Ovary (tissue), 9 donors: ENCODE measurements around the gene NUP42. TPM values are rescaled to one million over a fixed set of nuclear protein-coding genes. Genes with fewer than 3 reads are reported as not detected.
A peak's percentile ranks its signal among the peaks of the same experiment; 100 is the strongest.
"Not testable (repeated sequence)": the region's sequence is repeated elsewhere in the genome, so short reads cannot be mapped to it uniquely, and the experiment has no call there.

ENCODE experiments used
- DNase-seq, 5 donors: peaks; one replicate each; pipeline ENCODE4 v3.0.0-alpha.2; 2019 to 2020
- H3K27ac ChIP-seq, 2 donors: fragments of 200-600 bp; one replicate each; pipeline versions ENCODE4 v1.5.1 to v1.8.0; 2019 to 2022
- H3K27me3 ChIP-seq: fragments of 200-600 bp; one replicate; pipeline ENCODE4 v1.8.0; 2022
- H3K36me3 ChIP-seq: fragments of 200-600 bp; sonication (generic); one replicate; pipeline ENCODE4 v1.5.1; 2019
- H3K4me1 ChIP-seq: one replicate; pipeline ENCODE4 v1.8.1; 2013; ENCODE audit warnings: mild to moderate bottlenecking, moderate library complexity; ENCODE audit not compliant: insufficient read depth
- H3K4me3 ChIP-seq: fragments of 200-600 bp; sonication (generic); one replicate; pipeline ENCODE4 v1.5.1; 2017
- H3K9me3 ChIP-seq, 2 donors: fragments of 200-600 bp in 1 of 2; sonication (generic) in 1 of 2; one replicate each; pipeline versions ENCODE4 v1.5.1 to v1.8.1; 2013 to 2019; ENCODE audit warnings: mild to moderate bottlenecking in 1 of 2, moderate library complexity in 1 of 2
- CTCF ChIP-seq, 3 donors: fragments of 450-650 bp in 2 of 3; fragments of 200-600 bp in 1 of 3; IDR thresholded peaks; one replicate each; pipeline versions ENCODE4 v1.5.1 to v1.8.0; 2016 to 2022; ENCODE audit warnings: antibody characterized with exemption in 3 of 3, mild to moderate bottlenecking in 1 of 3
- EP300 ChIP-seq: sonication (generic); formaldehyde crosslinking; IDR thresholded peaks from one replicate; pipeline ENCODE4 v1.6.1; 2017; ENCODE audit warnings: antibody characterized with exemption
- POLR2A ChIP-seq: fragments of 450-650 bp; IDR thresholded peaks from one replicate; pipeline ENCODE4 v1.6.1; 2017; ENCODE audit warnings: antibody characterized with exemption, mild to moderate bottlenecking, moderate library complexity
- WGBS, 3 donors: extraction: QIAGEN DNeasy Blood & Tissue Kit in 1 of 3; methylation state at CpG; one replicate each; pipeline versions ENCODE4 v1.1.5 to v1.1.7; 2013 to 2017; 5-methylcytosine and 5-hydroxymethylcytosine counted together
- intact Hi-C, 4 donors: fragments of 100-400 bp; cut with DNase I; formaldehyde crosslinking; loops; one replicate each; pipeline versions ENCODE4 v1.11.0 to v1.15.1; 2022 to 2023
- polyA plus RNA-seq, 2 donors: library from polyadenylated mRNA; stranded (reverse); fragments of 200-250 nt in 1 of 2; fragments of 350-450 nt in 1 of 2; fragmentation: Illumina TruSeq in 1 of 2; extraction: RNeasy Lipid Tissue Mini Kit (QIAGEN cat#74804) in 1 of 2; gene quantifications; one replicate each; pipeline ENCODE4 v1.2.3, GENCODE V29; 2013 to 2014
- total RNA-seq, 7 donors: library from RNA; depleted of rRNA in 2 of 7; stranded (reverse); fragments of >200 nt in 2 of 7; fragmentation: NEBNext Ultra II Directional in 3 of 7; extraction: Animal tissue kit (Norgen Biotek cat#: 25700) in 3 of 7; gene quantifications; one replicate each; pipeline versions ENCODE4 v1.1.0 to v1.2.4, GENCODE V29; 2016 to 2023
- donor health status: DM: no; HTN: no; CAD: no; lungs with moderate emphysema.
- donor health status: DM: no; HTN: no; CAD: no.
- donor health status: Bipolar disorder and iron deficiency.
- donor health status: DM: yes; HTN: yes; CAD: no.
- donor health status: DM: no; HTN: no; CAD: no.
- donor health status: DM: yes; HTN: yes; CAD: no.

Gene NUP42
- total and polyA plus RNA-seq, 9 donors: 17.6 to 30.8 (median 23.1) TPM

- no peak for DNase-seq
- Histone ChIP-seq H3K9me3 (no peaks in the 10 kb centered on the region), H3K4me3 (no peak overlapping the region), H3K4me1 (peaks cover 10% of the 10 kb centered on the region), H3K27ac (no peak overlapping the region), H3K36me3 (no peaks in the 10 kb centered on the region), H3K27me3 (no peaks in the 10 kb centered on the region)
- intact Hi-C loops: loop anchor here in 1 of 4 donors (5.0 to 10.0 kb wide), 2 partner anchors 61 to 77 kb away; partner anchors contain the start of genes GPNMB and KLHL7
- 77 to 79% (median 79%) methylated on average over 1 of the region's 1 CpG for WGBS, 3 donors
- TF ChIP-seq EP300: no peak
- no peak for TF ChIP-seq CTCF (IDR thresholded peaks at IDR 0.05)
- no peak for TF ChIP-seq POLR2A
Observed at GRCh38 chr7:23184291-23184690, 2.4 kb downstream of the NUP42 start.

- Histone ChIP-seq H3K27me3 (no peaks in the 10 kb centered on the region), H3K4me1 (peaks cover 10% of the 10 kb centered on the region), H3K9me3 (no peaks in the 10 kb centered on the region), H3K4me3 (no peak overlapping the region), H3K36me3 (no peaks in the 10 kb centered on the region), H3K27ac (no peak overlapping the region)
- WGBS, 3 donors: 74 to 77% (median 77%) methylated on average over 4 of the region's 4 CpGs
- TF ChIP-seq CTCF (IDR thresholded peaks at IDR 0.05) (no peak), POLR2A (no peak), EP300 (no peak)
- intact Hi-C loops: loop anchor here in 1 of 4 donors (5.0 to 10.0 kb wide), 2 partner anchors 60 to 78 kb away; partner anchors contain the start of genes GPNMB and KLHL7
- peak in 1 of 5 donors; percentile 28 for DNase-seq
Observed at GRCh38 chr7:23184709-23185359, 3.0 kb downstream of the NUP42 start.

- WGBS, 3 donors: 73 to 82% (median 75%) methylated on average over 1 of the region's 1 CpG
- H3K36me3 ChIP-seq: no peaks in the 10 kb centered on the region
- no peaks in the 10 kb centered on the region for H3K27me3 ChIP-seq
- TF ChIP-seq POLR2A (no peak), EP300 (no peak), CTCF (IDR thresholded peaks at IDR 0.05) (no peak)
- no peak overlapping the region for H3K4me3 ChIP-seq
- H3K9me3 ChIP-seq: no peaks in the 10 kb centered on the region
- no peak overlapping the region for H3K27ac ChIP-seq
- intact Hi-C loops: loop anchor here in 1 of 4 donors (10.0 kb wide), 1 partner anchor 59 kb away; the partner anchor contains the start of gene GPNMB
- DNase-seq: no peak
- H3K4me1 ChIP-seq: peaks cover 10% of the 10 kb centered on the region
Observed at GRCh38 chr7:23185980-23186379, 4.1 kb downstream of the NUP42 start.

- DNase-seq: no peak
- intact Hi-C loops: no loop called here
- TF ChIP-seq EP300 (no peak), POLR2A (no peak)
- WGBS, 3 donors: 63 to 77% (median 75%) methylated on average over 2 of the region's 2 CpGs
- H3K27ac ChIP-seq: no peak overlapping the region
- no peaks in the 10 kb centered on the region for H3K4me1 ChIP-seq
- no peaks in the 10 kb centered on the region for H3K36me3 ChIP-seq
- no peaks in the 10 kb centered on the region for H3K9me3 ChIP-seq
- no peak overlapping the region for H3K4me3 ChIP-seq
- no peaks in the 10 kb centered on the region for H3K27me3 ChIP-seq
Observed at GRCh38 chr7:23191022-23191421, 9.2 kb downstream of the NUP42 start.

GRCh38 chr7:23193650-23194227 is 11.9 kb downstream of the NUP42 start:
- intact Hi-C loops, H3K27me3 ChIP-seq, H3K27ac ChIP-seq, H3K4me1 ChIP-seq, H3K36me3 ChIP-seq, H3K4me3 ChIP-seq, H3K9me3 ChIP-seq, DNase-seq: not testable (repeated sequence)
- 97 to 98% (median 97%) methylated on average over 24 to 27 of the region's 27 CpGs for WGBS, 3 donors
